ENCODE results near the gene IL17C.
A peak's percentile ranks its signal among the peaks of the same experiment; 100 is the strongest.

Gene IL17C

GRCh38 chr16:88681709-88682451 is 43.5 kb downstream of the IL17C start:
- no peak for DNase-seq (ENCODE audit: low read depth in 1 of 2, low spot score in 1 of 2)

- no peak for DNase-seq (ENCODE audit: low read depth in 1 of 2, low spot score in 1 of 2)
Measured at GRCh38 chr16:88684569-88685155, 46.3 kb downstream of the IL17C start.

DNA sequence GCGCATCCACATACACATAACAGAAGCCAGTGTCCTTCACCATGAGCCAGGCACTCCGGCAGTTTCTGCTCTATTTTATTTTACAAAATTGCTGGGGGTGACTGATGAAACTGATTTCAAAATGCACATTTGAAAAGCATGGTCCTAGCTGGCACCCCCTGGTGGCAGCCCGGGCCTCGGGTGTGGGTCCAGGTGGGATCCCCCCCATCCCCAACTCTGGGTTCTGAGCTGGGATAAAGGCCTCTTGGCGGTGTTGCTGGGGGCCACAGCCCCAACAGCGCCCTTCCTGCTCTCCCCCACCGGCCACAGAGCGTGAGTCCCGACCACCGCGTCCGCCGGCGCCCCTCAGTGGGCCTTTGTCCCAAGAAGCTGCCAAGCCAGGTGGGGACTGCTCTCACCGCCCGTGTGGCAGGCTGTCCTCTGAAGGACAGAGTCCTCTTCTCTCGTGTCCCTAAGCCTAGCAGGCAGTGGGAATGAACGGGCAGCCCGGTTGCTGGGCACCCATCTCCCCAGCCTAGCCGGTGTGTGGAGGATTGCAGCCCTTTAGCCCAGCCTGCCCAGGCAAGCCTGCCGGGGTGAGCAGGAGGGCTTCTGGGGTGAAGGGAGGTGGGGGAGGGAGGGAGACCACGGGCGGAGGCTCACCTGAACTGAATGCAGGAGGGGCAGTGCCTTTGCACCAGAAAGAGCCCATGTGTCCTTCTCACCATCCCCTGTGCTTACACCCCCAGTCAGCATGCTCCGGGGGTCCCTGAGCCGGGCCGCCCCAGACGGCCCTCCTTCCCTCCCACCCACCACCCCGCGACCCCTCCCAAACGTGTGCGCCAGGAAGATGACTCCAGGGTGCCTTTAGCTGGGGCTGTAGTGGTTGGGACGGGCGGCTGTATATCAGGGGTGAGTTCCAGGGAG is 47.0 kb downstream of the IL17C start:
- DNase-seq (ENCODE audit: low read depth in 1 of 2, low spot score in 1 of 2): peak; percentile 43 to 58

- DNase-seq (ENCODE audit: low read depth in 1 of 2, low spot score in 1 of 2): no peak
Measured at GRCh38 chr16:88686062-88686438, 47.7 kb downstream of the IL17C start.

- peak; percentile 69 to 82 for DNase-seq (ENCODE audit: low read depth in 1 of 2, low spot score in 1 of 2)
Measured at GRCh38 chr16:88686439-88687253, 48.3 kb downstream of the IL17C start, which contains the start of gene SNAI3. Gene SNAI3 (minus strand): TSS chr16:88686507. CDS start chr16:88686406, 101 bp downstream.

GRCh38 chr16:88687254-88687576 is 48.8 kb downstream of the IL17C start:
- DNase-seq (ENCODE audit: low read depth in 1 of 2, low spot score in 1 of 2): no peak

DNA sequence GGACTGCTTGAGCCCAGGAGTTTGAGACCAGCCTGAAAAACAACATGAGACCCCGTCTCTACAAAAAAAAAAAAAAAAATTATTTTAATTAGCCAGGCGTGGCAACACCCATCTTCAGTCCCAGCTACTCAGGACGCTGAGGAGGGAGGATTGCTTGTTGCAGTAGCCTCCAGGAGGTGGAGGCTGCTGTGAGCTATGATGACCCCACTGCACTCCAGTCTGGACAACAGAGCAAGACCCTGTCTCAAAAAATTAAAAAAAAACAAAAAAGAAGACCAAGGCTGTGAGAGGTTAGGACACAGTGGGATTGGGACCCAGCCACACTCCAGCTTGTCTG is 49.3 kb downstream of the IL17C start:
- no peak for DNase-seq (ENCODE audit: low read depth in 1 of 2, low spot score in 1 of 2)

GRCh38 chr16:88688013-88688778 is 49.8 kb downstream of the IL17C start:
- no peak for DNase-seq (ENCODE audit: low read depth in 1 of 2, low spot score in 1 of 2)

Data from stimulated activated CD4-positive, alpha-beta T cell treated with anti-CD3 and anti-CD28 coated beads, Interleukin-15, amount 100 ng/mL, for 1 hour (primary cell).